ENCODE data around the gene PDE2A.

PDE2A gene

DNA sequence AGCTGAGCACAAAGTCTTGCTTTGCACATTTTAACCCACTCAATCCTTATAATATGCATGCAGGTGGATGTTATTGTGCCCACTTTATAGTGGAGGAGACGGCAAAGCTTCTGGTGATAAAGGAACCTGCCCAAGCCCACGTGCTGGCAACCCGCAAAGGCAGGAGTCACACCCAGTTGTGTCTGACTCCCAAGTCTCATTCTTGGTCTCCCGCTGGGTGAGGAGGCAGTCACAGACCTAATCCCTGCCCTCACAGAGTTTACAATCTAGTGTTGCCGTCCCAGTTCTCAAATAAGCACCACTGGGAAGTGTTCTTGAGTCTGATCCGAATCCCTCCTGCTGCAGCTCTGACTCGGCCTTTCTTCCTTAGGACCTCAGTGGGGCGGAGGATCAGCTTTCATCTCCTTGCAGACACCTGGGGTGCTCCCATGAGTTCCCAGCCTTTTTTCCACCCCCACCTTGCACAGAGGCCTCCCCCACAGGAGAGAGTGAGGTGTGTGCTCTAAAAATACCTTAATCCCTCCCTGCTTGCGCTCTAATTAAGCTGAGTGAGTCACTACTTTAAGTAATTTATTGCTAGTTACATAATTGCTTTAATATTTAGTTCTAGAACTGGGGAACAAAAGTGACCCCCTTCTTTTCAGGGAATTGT is 15.1 kb downstream of the PDE2A start:
- no peak for DNase-seq (ENCODE audit: low read depth in 2 of 2)

DNA sequence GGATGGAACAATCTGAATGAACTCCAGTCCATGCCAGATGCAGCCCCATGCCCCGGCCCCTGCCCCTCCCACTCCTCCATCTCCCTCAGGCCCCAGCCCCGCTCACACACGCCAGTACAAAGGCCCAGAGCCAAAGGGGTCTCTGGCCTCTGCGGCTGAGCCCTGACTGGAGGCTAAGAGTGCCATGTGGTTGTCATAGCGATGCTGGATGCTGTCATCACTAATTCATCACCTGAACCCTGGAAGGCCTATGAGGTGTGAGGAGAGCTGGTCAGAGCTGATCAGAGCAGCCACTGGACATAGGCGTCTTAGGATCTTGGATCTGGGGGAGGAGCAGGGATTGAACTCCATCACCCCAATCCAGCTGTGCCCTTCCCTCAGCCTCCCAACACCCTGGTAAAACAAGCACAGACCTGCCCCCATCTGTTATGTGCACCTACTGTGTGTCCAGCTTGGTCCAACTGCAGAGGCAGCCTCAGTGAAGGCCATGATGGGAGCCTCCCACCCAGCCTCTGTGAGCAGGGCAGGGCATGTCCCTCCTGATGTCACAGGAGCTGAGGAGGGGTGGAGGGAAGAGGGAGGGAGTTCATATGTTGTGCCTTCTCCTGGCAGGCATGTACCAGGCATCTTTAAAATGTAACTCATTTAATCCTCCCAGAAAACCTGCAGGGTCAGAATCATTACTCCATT is 16.7 kb downstream of the PDE2A start:
- DNase-seq (ENCODE audit: low read depth in 2 of 2) = no peak

DNA sequence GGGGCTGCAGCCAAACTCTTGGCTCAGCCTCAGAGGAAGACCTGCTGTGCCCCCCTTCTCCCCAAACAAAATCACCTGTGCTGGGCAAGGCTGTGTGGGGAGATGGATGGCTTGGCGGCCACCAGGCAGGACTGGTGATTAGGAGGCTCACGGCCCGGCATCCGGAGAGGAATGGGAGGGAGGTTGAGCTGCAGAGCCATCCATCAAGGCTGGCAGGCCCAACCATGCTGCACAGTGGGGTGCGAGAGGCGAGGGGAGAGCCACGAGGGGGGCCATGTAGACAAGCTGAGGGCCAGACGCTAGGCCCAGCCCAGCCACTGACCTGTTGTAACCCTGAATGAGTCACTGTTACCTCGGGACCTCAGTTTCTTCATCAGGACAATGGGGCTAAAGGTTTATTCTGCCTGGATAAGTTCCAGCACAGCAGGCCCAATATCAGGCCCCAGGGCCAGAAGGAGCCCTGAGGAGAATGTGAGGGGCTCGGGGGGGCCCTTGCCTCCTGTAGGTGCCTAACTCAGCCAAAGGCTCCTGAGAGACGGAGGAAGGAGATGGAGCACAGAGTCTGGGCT is 18.2 kb downstream of the PDE2A start:
- DNase-seq (ENCODE audit: low read depth in 2 of 2) = no peak

DNA sequence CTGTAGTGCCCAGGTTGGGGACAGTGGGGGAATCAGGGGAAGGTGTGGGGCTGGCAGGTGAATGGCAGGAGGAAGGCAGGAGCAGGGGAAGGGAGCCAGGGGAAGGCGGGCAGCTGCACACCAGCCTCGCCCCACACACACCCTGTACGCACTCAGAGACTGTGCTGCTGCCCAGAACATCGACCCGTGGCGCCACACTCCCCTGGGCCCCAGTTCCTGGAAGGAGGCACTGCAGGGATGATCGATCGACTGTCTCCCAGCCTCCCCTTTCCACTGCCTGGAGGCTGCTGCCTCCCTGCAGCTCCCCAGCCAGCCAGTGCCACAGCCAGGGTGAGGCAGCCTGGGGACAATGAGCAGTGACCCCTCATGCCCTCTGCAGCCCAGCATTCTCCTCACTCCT is 19.2 kb downstream of the PDE2A start:
- no peak for DNase-seq (ENCODE audit: low read depth in 2 of 2)

DNA sequence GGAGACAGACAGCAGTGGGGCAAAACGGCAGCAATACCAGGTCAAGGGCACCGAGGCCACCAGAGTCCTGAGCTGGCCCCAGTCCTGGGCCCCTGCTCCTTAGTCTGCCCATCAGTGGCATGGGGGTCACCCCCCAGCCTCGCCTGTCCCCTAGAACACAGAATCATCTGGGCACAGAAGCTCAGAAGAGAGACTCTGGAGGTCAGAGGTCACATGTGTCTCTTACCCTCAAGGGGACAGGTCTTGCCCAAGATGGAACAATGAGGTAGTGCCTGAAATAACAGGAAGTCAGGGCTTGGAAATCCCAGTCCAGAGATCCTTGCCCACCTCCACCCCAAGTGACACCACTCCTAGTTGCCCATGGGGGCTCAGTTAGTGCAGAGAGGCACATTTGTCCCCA is 20.6 kb downstream of the PDE2A start:
- DNase-seq (ENCODE audit: low read depth in 2 of 2) = no peak

DNA sequence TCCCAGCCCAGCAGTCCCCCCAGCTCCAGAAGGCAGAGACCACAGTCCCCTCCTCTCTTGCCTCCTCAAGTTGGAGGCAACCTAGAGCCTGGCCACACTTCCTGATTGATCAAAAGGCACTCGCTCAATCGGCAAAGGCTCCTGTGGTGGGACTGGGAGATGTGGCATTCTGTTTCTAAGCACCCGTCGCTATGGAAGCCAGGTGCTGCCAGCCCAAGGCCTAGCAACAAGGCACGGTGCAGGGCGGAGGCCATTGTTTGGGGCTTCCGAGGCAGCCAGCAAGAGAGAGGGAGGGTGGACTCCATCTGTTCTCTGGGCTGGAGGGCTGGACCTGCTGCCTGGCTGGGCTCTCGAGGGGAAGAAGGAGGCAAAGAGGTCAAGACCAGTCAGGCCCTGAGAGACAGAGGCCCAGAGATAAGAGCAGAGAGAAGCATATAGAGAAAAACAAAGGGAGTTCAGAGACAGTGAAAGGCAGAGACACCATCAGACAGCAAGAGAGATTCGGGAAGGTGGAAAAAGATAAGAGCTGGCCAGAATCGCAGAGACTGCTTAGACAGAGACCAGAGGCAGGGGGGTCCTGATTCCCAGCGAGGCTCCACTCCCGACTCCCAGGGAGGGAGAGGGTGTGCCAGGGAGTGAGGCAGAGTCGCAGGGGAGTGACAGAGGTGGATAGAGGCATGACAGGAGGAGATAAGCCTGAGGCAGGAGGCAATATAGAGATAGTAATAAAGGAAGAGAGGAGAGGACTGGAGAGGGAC is 21.2 kb downstream of the PDE2A start:
- DNase-seq (ENCODE audit: low read depth in 2 of 2) = no peak

DNA sequence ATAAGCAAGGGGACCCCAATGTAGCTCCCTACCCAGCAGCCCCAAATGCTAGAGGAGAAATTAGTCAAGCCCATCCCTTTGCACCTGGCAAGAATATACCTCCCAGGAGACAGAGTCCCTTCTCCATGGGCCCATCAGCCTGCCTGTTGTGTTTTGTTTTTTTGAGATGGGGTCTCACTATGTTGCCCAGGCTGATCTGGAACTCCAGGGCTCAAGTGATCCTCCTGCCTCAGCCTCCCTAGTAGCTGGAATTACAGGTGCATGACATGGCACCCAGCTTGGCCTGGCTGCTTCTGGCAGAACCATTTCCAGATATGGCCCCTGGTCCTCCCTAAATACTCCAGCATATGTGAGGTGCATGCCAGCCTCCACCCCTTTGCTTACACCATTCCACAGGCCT is 22.1 kb downstream of the PDE2A start:
- DNase-seq (ENCODE audit: low read depth in 2 of 2) = no peak

DNA sequence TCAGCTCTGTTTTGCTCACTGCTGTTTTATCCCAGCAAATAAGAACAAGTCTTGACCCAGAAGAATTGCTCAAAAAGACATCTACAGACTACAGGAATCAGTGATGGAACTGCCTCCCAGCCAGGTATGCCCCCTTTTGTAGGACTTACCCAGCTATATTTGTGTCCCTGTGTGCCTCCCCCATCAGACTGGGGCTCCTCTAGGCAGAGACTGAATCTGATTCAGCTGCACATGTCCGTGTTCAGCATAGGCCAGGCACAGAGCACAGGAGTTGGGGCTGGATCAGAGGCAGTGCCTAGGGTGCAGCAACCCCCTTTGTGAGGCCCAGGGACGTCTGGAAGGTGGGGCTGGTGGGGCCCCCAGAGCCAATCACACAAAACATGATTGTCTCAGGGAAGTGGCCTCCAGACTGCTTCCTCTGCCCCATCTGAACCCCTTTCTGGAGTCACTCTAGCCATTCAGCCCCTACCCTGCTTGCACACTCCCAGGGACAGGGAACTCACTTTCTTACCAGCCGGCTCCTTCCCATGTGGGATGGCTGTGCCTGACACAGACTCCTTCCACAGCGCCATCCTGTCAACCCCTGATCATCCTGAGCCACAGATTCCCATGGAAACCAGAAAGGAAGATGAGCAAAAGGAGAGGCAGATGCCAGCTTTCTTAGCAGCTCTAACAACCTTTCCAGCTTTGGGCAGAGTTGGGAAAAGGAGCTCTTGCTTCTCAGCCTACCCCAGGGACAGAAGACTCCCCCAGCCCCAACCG is 24.8 kb downstream of the PDE2A start:
- no peak for DNase-seq (ENCODE audit: low read depth in 2 of 2)

DNA sequence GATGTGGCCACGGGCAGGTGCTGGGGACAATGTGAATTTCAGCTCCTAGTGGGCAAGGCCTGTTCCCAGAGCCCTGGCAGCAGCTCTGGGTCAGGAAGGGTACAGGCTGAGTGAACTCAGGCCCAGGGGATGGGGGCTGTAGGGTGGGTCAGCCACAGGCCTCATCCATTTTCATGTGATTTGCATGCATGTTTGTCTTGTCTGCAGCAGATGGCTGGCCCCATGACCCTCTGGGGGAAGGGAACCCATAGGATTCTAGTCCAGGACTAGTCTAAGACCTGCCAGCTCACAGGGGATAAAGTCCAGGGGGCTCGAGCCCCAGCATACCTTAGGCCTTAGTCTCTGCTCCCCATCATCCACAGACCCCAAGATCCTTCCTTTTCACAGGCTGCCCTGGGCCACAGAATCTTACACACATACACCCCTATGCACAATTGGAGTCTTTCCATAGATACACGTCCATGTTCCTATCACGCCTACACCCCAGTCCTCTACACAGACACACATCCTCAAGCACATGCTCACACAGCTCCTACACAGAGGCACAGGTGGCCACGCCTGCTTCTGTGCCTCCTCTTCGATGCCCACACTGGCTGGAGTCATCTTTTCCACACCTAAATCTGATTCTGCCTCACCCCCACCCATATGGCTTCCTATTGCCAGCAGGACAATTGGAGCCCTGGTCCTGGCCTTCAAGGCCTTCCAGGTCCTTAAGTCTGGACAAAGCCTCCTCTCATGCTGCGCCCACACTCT is 25.7 kb downstream of the PDE2A start:
- no peak for DNase-seq (ENCODE audit: low read depth in 2 of 2)

DNA sequence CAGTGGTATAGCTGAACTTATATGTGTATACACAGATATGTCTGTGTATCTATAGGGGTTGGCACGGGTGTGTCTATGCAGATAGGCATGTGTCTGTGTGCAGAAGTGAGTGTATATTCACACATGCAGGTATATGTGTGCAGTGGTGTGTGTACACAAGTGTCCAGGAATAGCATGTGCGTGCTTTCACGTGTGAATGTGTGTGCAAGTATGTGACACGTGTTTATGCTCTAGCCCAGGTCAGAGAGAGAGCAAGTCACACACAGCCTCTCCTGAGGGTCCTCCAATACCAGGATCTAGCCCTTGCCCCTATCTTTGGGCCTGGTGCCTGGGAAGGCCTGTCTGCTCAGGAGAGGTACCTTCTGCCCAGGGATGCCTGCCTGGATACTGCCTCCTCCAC is 26.3 kb downstream of the PDE2A start:
- no peak for DNase-seq (ENCODE audit: low read depth in 2 of 2)

DNA sequence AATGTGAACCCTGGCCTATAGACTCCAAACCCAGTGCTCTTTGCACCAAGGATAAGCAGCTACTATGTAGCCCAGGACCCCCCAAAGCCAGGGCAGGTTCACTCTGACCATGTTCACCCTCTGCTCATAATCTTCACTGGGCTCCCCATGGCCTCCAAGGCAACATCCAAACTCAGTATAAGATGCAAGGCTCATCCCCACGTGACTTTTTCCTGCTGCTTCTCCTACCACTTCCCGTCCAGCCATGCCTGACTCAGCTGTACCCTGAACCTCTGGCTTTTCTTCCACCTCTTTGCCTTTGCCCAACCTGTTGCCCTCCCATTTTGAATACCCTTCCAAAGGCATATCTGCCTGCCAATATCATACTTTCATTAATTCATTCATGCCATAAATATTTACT is 27.8 kb downstream of the PDE2A start:
- DNase-seq (ENCODE audit: low read depth in 2 of 2) = no peak

DNA sequence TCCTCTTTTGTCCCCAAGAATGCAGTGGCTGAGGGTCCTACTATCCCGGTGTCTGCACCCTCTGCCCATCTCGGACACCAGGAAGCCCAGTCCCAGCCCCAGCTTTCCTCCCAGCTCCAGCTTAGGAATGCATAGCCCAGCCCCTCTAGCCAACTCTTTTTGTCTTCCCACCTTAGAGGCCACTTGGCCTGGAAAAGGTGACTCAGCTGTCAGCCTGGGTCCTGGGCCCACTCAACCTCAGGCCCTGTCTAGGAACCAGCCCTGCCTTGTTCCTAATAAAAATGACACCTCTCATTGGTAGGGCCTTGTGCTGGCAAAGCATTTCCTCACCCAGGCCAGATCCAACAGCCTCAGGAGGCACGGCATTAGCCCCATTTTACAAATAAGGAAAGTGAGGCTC is 28.2 kb downstream of the PDE2A start:
- no peak for DNase-seq (ENCODE audit: low read depth in 2 of 2)

DNA sequence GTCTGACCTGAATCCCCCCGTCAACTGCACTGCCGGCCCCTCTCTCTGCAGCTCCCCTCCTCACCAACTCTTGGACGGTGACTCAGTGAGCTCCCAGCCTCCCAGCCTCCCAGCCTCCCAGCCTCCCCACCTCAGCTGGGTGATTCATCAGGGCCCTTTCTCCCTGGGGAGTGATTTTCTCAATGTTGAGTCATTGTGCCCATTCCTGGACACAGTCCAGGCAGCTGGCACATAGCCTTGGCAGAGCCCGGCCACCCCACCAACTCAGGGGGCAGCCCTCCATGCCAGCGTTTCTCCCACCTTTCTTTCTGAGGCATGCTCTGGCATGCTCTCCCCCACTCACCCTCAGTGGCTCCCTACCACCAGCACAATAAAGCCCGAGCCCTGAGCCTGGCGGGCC is 30.7 kb downstream of the PDE2A start:
- no peak for DNase-seq (ENCODE audit: low read depth in 2 of 2)

DNA sequence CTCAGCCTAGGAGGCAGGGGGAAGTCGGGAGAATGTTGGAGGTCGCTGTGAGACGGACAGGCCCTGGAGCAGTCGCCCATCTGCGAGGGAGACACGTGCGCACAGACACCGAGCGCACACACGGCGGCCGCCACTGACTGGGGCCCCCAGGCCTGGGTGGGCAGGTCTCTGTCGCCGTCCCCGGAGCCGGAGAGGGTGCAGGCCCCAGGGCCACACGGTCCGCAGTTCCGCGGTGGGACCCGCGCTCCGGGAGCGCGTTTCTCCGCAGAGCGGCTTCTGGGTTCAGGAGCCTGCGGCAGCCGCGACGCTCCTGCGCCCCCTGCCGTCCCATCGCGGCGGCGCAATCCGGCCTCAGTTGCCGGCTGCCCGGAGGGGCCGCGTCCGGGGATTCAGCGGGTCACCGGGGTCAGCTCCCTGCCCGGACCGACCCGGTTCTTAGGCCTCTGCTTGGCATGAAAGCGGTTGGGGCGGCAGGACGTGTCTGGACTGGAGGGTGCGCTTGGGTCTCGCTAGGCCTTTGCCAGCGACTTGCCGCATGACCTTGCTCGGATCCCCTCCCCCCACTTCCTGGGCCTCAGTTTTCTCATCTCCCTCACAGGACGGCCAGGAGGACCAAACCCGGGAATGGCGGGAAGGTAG is 31.2 kb downstream of the PDE2A start:
- DNase-seq (ENCODE audit: low read depth in 2 of 2) = peak; percentile 50 to 52

DNA sequence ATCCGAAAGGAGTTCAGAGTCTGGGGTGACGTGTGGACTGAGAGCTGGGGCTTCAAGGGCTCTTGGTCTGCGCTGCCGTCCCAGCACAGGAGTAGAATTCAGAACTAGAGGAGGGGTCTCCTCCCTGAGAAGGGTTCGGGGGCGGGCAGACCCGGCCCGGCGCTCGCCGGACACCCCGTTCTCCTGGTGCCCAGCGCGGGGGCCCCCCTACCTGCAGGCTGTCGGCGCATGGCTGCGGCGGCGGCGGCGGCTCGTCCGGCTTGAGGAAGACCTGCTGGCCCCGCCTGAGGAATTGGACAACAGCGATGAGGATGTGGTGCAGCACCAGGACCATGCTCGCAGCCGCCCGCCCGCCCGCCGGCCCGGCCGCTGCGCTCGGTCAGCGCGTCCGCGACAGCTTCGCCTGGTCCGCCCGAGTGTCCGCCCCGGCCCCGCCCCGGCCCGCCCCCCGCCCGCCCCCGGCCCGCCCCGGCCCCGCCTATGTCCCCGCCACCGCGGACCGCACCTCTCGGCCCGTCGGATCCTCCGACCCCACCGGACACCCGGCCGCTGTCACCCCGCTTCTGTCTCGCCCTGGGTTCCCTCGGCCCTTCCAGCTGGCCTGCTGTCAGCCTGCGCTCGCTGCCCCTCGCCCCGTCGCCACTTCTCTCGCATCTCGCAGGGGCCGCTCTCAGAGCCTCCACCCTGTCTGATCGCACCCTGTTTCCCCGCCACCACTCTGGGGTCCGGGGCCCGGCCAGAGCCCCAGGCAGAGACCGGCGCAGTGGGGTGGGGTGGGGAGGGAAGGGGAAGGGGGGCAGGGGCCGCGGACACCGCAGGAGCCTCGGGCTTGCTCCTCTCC is 32.0 kb downstream of the PDE2A start:
- DNase-seq (ENCODE audit: low read depth in 2 of 2) = peak; percentile 6 to 8

DNA sequence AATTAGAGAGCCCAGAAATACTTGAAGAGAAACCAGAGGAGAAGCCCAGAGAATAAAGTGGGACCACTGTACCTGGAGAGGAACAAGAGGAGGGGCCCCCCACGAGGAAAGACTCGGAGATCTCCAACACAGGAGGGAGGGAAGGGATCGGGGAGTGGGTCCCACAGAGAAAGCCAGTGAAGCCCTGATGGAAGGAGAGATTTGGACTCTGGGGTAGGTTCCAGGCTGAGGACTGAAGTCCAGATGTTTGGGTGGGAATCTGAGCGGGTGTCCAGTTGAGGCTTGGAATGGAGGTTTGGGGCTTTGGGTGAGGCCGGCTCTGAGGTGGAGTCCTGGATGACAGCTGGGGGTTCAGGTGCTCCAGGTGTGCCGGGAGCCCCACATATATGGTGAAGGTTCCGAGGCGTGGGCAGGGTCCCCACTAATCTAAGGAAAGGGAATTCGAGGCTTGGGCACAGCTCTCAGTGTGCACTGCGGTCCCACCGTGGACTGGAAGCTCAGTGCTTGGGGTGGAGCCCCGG is 32.6 kb downstream of the PDE2A start:
- no peak for DNase-seq (ENCODE audit: low read depth in 2 of 2)

DNA sequence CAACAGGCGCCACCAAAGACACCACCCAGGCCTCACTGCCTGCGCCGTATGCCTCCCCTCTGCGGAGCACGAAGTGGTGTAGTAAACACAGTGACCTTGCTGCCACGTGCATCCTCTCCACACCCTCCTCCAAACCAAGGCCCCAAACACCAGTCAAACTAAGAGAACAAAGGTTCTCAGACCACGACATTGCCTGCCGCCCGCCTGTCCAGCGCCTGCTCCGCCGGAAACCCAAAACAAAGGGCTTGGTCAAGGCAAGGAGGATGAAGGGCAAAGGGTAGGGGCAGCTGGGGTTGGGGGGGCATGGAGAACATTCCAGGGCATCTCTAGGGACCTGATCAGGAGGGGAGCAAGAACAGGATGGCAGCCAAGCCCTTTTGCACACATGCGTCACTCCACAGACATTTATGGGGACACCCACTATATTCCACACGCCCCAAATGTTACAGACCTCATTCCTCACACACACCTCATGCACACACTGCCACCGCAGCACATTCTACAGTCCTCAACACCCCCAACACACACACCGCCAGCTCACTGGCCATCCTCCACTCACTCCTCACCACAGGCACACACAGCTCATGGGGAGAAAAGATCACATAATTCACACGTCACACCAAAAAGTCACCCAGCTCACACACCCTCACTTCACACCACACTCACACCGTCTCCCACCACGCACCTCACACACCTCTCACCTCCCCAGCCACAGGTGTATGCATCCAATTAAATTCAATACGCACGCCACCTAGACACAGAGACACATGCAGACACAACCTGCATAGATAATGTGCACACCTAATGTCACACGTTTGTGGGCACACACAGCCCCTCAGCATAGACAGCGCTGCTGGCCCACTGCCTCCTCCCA is 34.5 kb downstream of the PDE2A start:
- no peak for DNase-seq (ENCODE audit: low read depth in 2 of 2)

DNA sequence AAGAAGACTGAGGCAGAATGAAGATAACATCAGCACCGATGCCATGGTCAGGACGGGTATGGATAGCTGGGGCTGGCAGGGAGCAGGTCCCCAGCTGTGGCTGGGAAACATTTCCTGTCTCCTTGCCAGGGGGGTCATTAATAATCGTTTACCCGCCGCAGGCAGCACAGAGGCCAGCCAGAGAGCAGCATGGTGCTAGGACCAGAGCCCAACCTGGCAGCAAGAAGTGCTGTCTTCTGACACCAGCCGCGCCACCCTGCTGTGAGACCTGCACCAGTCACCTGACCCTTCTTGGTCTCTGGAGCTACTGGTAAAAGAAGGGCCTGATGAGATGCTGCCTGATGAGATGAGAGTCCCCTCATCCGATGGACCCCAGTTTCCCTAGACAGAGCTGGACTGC is 36.3 kb downstream of the PDE2A start:
- DNase-seq (ENCODE audit: low read depth in 2 of 2) = no peak

DNA sequence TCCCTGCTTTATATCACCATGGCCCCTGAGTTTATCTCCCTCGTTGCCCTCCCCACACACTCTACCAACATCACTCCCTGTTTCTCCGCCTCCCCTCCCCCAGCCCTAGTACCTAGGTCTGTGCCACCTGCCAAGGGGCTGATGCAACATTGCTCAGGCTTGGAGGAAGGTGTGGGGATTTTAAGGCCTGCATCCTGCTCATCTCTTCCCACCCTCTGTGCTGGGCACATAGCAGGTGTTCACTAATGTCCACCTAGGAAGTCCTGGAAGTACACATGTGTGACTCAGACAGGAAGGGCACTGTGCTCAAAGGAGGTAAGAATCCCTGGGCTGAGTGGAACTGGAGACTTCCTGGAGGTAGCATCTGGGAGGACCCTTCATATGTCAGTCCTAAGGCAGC is 37.0 kb downstream of the PDE2A start:
- no peak for DNase-seq (ENCODE audit: low read depth in 2 of 2)
